Immature natural killer cell (primary cell): ENCODE results near the gene ARHGAP26. TPM values are rescaled to one million over a fixed set of nuclear protein-coding genes. Genes with fewer than 3 reads are reported as not detected.

ENCODE experiments used
- DNase-seq, 3 donors: peaks; one replicate each; pipeline ENCODE4 v3.0.0; 2022; ENCODE audit warnings: mixed read lengths in 1 of 3
- H3K27ac Mint-ChIP-seq, 6 donors: one replicate each; pipeline ENCODE4 v1.8.0; 2020; ENCODE audit warnings: mixed read lengths in 6 of 6, mild to moderate bottlenecking in 5 of 6, inconsistent platforms in 4 of 6, moderate library complexity in 3 of 6
- H3K27me3 Mint-ChIP-seq, 3 donors: one replicate each; pipeline ENCODE4 v1.8.0; 2020 to 2021; ENCODE audit warnings: low read depth in 3 of 3, mild to moderate bottlenecking in 3 of 3, mixed read lengths in 3 of 3, moderate library complexity in 3 of 3, inconsistent platforms in 1 of 3
- H3K36me3 Mint-ChIP-seq, 3 donors: one replicate each; pipeline ENCODE4 v1.8.0; 2020; ENCODE audit warnings: mixed read lengths in 3 of 3, inconsistent platforms in 2 of 3, mild to moderate bottlenecking in 2 of 3
- H3K4me1 Mint-ChIP-seq, 2 donors: one replicate each; pipeline ENCODE4 v1.8.0; 2020; ENCODE audit warnings: inconsistent platforms in 2 of 2, mild to moderate bottlenecking in 2 of 2, mixed read lengths in 2 of 2, moderate library complexity in 1 of 2
- H3K4me3 Mint-ChIP-seq, 5 donors: one replicate each; pipeline ENCODE4 v1.8.0; 2020; ENCODE audit warnings: mild to moderate bottlenecking in 5 of 5, mixed read lengths in 5 of 5, inconsistent platforms in 3 of 5, moderate library complexity in 3 of 5
- H3K9me3 Mint-ChIP-seq, 6 donors: one replicate each; pipeline ENCODE4 v1.8.0; 2020; ENCODE audit warnings: mild to moderate bottlenecking in 6 of 6, mixed read lengths in 6 of 6, inconsistent platforms in 4 of 6, moderate library complexity in 3 of 6
- polyA plus RNA-seq, 3 donors: library from polyadenylated mRNA; unstranded; fragments of 300-500 nt; fragmentation: Illumina TruSeq; gene quantifications; one replicate each; pipeline ENCODE4 v1.2.3, GENCODE V29; 2021

The ARHGAP26 gene
- polyA plus RNA-seq, 3 donors from 2014 or later = 14.5 to 43.7 (median 17.6) TPM

GRCh38 chr5:142837081-142837725 is 67.0 kb downstream of the ARHGAP26 start:
- Mint-ChIP-seq H3K4me3 (peak overlapping the region in 2 of 5 donors; percentile 5 to 47), H3K27me3 (peaks cover 0 to 3% (median 0%) of the 10 kb centered on the region in 3 donors), H3K9me3 (no peaks in the 10 kb centered on the region), H3K36me3 (peaks cover 3 to 8% (median 4%) of the 10 kb centered on the region in 3 donors), H3K27ac (no peak overlapping the region), H3K4me1 (peaks cover 72 to 90% of the 10 kb centered on the region in 2 donors)
- DNase-seq = no peak

GRCh38 chr5:142838845-142839244 is 68.7 kb downstream of the ARHGAP26 start:
- Mint-ChIP-seq H3K4me1 (peaks cover 75 to 93% of the 10 kb centered on the region in 2 donors), H3K27me3 (peaks cover 0 to 3% (median 0%) of the 10 kb centered on the region in 3 donors), H3K27ac (no peak overlapping the region)

GRCh38 chr5:142839711-142840346 is 69.7 kb downstream of the ARHGAP26 start:
- DNase-seq = no peak
- Mint-ChIP-seq H3K27ac (no peak overlapping the region), H3K4me3 (no peak overlapping the region), H3K4me1 (peaks cover 77 to 94% of the 10 kb centered on the region in 2 donors), H3K9me3 (no peaks in the 10 kb centered on the region), H3K36me3 (peaks cover 0 to 4% (median 3%) of the 10 kb centered on the region in 3 donors), H3K27me3 (peaks cover 0 to 3% (median 0%) of the 10 kb centered on the region in 3 donors)

More at GRCh38 chr5:142838845-142839244, 68.7 kb downstream of the ARHGAP26 start:
- Mint-ChIP-seq H3K4me3 (no peak overlapping the region), H3K36me3 (peaks cover 0 to 4% (median 3%) of the 10 kb centered on the region in 3 donors), H3K9me3 (no peaks in the 10 kb centered on the region)
- DNase-seq = no peak

DNA sequence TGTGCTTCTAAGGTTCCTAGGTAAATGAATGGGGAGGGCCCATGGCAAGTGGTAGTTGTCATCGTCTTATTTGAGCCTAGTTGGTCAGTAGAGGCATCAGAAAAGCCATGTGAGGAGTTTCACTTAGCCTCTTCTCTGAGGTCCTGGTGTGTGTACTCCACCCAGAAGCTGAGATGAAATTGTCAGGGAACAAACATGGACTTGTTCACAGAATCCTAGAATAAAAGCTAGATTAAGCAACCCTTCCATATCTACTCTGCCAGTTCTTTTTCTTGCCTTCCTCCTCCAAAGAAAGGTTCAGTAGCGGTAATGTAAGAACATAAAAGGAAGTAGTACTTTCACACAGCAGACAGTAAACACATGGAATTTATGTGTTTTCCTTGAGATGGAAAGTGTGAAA is 70.4 kb downstream of the ARHGAP26 start:
- H3K27me3 Mint-ChIP-seq = peaks cover 0 to 3% (median under 1%) of the 10 kb centered on the region in 3 donors
- peaks cover 0 to 3% (median 0%) of the 10 kb centered on the region in 3 donors for H3K36me3 Mint-ChIP-seq
- H3K27ac Mint-ChIP-seq = no peak overlapping the region
- H3K9me3 Mint-ChIP-seq = no peaks in the 10 kb centered on the region
- H3K4me3 Mint-ChIP-seq = no peak overlapping the region
- no peak for DNase-seq
- H3K4me1 Mint-ChIP-seq = peaks cover 77 to 94% of the 10 kb centered on the region in 2 donors

DNA sequence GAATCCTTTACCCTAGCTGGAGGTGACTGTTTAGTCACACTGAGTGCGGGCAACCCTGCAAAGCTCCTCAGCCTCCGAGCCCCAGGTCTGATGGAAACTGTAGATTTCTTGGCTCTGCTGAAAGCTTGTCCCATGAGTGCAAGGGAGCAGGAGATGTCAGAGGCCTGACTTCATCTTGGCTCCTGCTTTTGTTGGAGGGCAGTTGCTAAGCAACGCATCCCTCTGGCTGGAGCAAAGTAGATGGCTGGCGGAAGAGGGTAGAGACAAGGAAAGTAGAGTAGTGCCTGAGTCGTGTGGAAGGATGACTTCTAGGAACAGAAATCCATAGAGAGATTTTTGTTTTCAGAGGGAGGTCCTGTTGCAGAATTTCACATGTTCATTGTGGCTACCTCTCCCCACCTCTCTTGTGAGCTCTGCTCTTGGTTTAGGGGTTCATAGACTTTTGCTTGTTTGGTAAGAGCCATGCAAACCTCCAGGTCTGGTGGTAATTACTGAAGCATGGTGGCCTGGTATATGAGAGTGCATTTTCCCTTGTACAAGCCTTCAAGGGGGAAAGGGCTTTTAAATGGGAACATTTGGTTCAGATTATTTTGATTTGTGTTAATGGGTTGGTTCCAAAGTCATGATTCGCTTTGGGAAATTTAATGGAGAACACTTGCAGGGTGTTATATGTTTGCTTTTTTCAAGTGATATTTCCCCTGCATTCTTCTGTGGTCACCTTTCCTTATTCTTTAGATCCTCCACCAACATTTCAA is 71.5 kb downstream of the ARHGAP26 start:
- H3K4me1 Mint-ChIP-seq = peaks cover 77 to 94% of the 10 kb centered on the region in 2 donors
- no peak for DNase-seq
- no peaks in the 10 kb centered on the region for H3K9me3 Mint-ChIP-seq
- H3K27me3 Mint-ChIP-seq = peaks cover 0 to 3% (median 2%) of the 10 kb centered on the region in 3 donors
- peaks cover 0 to 3% (median 0%) of the 10 kb centered on the region in 3 donors for H3K36me3 Mint-ChIP-seq
- no peak overlapping the region for H3K4me3 Mint-ChIP-seq
- no peak overlapping the region for H3K27ac Mint-ChIP-seq

- DNase-seq = no peak
- H3K9me3 Mint-ChIP-seq = no peaks in the 10 kb centered on the region
- H3K4me3 Mint-ChIP-seq = peak overlapping the region in 1 of 5 donors; percentile 26
- peak overlapping the region in 3 of 6 donors; percentile 4 to 79 (median 31) for H3K27ac Mint-ChIP-seq
- H3K27me3 Mint-ChIP-seq = peaks cover 0 to 3% (median 2%) of the 10 kb centered on the region in 3 donors
- peaks cover 82 to 97% of the 10 kb centered on the region in 2 donors for H3K4me1 Mint-ChIP-seq
- H3K36me3 Mint-ChIP-seq = no peaks in the 10 kb centered on the region
Measured at GRCh38 chr5:142842994-142843905, 73.1 kb downstream of the ARHGAP26 start.

DNA sequence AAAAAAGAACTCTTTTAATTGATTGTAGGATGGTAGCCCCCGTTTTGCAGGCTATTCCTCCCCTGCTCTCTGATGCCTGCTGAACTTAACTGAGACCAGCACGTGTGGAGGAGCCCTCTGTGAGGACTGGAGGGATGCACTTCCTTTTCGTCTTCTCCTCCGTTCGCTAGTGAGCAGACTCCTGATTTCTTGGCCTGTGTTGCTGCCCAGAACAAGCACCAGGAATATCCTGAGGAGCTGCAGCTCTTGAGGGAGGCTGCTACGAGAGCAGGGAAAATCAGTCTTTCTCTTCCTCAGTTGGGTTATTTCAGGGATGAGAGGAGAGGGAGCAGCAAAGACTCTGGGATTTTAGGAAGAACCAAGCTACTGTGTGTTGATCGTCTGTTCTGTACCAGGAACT is 74.7 kb downstream of the ARHGAP26 start:
- H3K36me3 Mint-ChIP-seq = no peaks in the 10 kb centered on the region
- DNase-seq = no peak
- H3K27ac Mint-ChIP-seq = peak overlapping the region; percentile 58 to 91 (median 86)
- no peaks in the 10 kb centered on the region for H3K9me3 Mint-ChIP-seq
- H3K4me1 Mint-ChIP-seq = peaks cover 93 to 100% of the 10 kb centered on the region in 2 donors
- H3K27me3 Mint-ChIP-seq = peaks cover 0 to 3% (median 2%) of the 10 kb centered on the region in 3 donors
- H3K4me3 Mint-ChIP-seq = peak overlapping the region; percentile 63 to 81 (median 65)

- Mint-ChIP-seq H3K4me3 (peak overlapping the region; percentile 63 to 81 (median 65)), H3K27me3 (peaks cover 0 to 3% (median 2%) of the 10 kb centered on the region in 3 donors), H3K27ac (peak overlapping the region; percentile 58 to 91 (median 86)), H3K9me3 (no peaks in the 10 kb centered on the region), H3K4me1 (peaks cover 93 to 100% of the 10 kb centered on the region in 2 donors), H3K36me3 (no peaks in the 10 kb centered on the region)
- DNase-seq = peak; percentile 34 to 46 (median 46)
Measured at GRCh38 chr5:142845402-142845921, 75.3 kb downstream of the ARHGAP26 start.

DNA sequence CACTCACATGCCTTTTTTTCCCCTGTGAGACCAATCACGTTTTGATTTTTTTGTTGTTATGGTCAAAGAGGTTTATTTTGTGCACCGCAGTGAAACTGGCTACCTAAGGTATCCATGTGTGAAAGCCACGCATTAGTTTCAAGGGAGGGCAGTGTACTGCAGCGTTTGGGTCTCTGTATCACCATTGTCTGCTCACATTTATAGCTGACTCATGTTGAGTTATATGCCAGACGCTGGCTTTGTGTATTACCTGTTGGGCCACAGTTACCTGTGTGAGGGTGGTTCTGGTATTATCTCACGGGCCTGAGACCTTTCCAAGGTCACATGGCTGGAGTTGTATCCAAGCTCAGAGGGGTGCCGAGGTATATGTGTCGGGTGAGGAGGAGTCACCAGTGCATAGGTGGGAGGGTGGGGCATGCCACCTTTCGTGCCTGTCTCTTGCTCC is 75.8 kb downstream of the ARHGAP26 start:
- no peaks in the 10 kb centered on the region for H3K9me3 Mint-ChIP-seq
- DNase-seq = peak; percentile 29 to 35 (median 30)

GRCh38 chr5:142846406-142846805 is 76.2 kb downstream of the ARHGAP26 start:
- Mint-ChIP-seq H3K27ac (peak overlapping the region; percentile 58 to 91 (median 86)), H3K4me1 (peaks cover 89 to 97% of the 10 kb centered on the region in 2 donors), H3K4me3 (peak overlapping the region; percentile 26 to 81 (median 65))

More for the DNA sequence above, 75.8 kb downstream of the ARHGAP26 start:
- peaks cover 92 to 100% of the 10 kb centered on the region in 2 donors for H3K4me1 Mint-ChIP-seq
- peak overlapping the region; percentile 63 to 81 (median 65) for H3K4me3 Mint-ChIP-seq
- H3K27ac Mint-ChIP-seq = peak overlapping the region; percentile 58 to 91 (median 86)
- H3K27me3 Mint-ChIP-seq = peaks cover 0 to 3% (median 2%) of the 10 kb centered on the region in 3 donors
- no peaks in the 10 kb centered on the region for H3K36me3 Mint-ChIP-seq

GRCh38 chr5:142847898-142848790 is 78.0 kb downstream of the ARHGAP26 start:
- peaks cover 0 to 3% (median 2%) of the 10 kb centered on the region in 3 donors for H3K27me3 Mint-ChIP-seq
- H3K9me3 Mint-ChIP-seq = no peaks in the 10 kb centered on the region
- no peak for DNase-seq
- no peaks in the 10 kb centered on the region for H3K36me3 Mint-ChIP-seq
- peak overlapping the region in 5 of 6 donors; percentile 38 to 81 (median 70) for H3K27ac Mint-ChIP-seq
- H3K4me3 Mint-ChIP-seq = peak overlapping the region; percentile 13 to 27 (median 25)
- peaks cover 92 to 95% of the 10 kb centered on the region in 2 donors for H3K4me1 Mint-ChIP-seq

More at GRCh38 chr5:142846406-142846805, 76.2 kb downstream of the ARHGAP26 start:
- DNase-seq = no peak
- no peaks in the 10 kb centered on the region for H3K9me3 Mint-ChIP-seq
- peaks cover 0 to 3% (median 2%) of the 10 kb centered on the region in 3 donors for H3K27me3 Mint-ChIP-seq
- no peaks in the 10 kb centered on the region for H3K36me3 Mint-ChIP-seq
